ENCODE results near the gene SH3PXD2A. TPM values are rescaled to one million over a fixed set of nuclear protein-coding genes. Genes with fewer than 3 reads are reported as not detected.

SH3PXD2A gene
- total RNA-seq, 1 experiment from 2014 or later: 6.3 TPM

- no peak for DNase-seq
- no peaks in the 10 kb centered on the region; the same call in 1 of the 2 replicates for H3K36me3 ChIP-seq (ENCODE audit: control insufficient read depth, insufficient read depth, low read length)
- no peak overlapping the region for H3K4me3 ChIP-seq (ENCODE audit: low read depth, low read length)
- ChIA-PET POLR2A (no interaction called here), CTCF (no interaction called here)
- H3K27ac Mint-ChIP-seq (ENCODE audit: unreplicated experiment): no peak overlapping the region
- H3K27me3 ChIP-seq (replicated peaks; ENCODE audit: control insufficient read depth, insufficient read depth, low read length): no peaks in the 10 kb centered on the region
- no peak for TF ChIP-seq CTCF (IDR thresholded peaks at IDR 0.05; ENCODE audit: insufficient read depth in 1 of 2, low read depth in 1 of 2, low read length in 1 of 2, severe bottlenecking in 1 of 2, unreplicated experiment in 1 of 2)
- H3K27me3 Mint-ChIP-seq (ENCODE audit: insufficient read depth, unreplicated experiment): no peaks in the 10 kb centered on the region
- peaks cover 26% of the 10 kb centered on the region for H3K4me1 Mint-ChIP-seq (ENCODE audit: low read depth, unreplicated experiment)
- peaks cover 4% of the 10 kb centered on the region for H3K36me3 Mint-ChIP-seq (ENCODE audit: insufficient read depth, unreplicated experiment)
- no peak overlapping the region for H3K4me3 Mint-ChIP-seq (ENCODE audit: unreplicated experiment)
- intact Hi-C loops (cut with micrococcal nuclease; ENCODE audit: unreplicated experiment): no loop called here
- no TSS peak for BruUV-seq (replicated peaks)
- H3K4me1 ChIP-seq: peaks cover 23% of the 10 kb centered on the region
- no peaks in the 10 kb centered on the region for H3K9me3 ChIP-seq
- H3K9me3 Mint-ChIP-seq (ENCODE audit: unreplicated experiment): no peaks in the 10 kb centered on the region
Observed at GRCh38 chr10:103839519-103839871, 15.9 kb downstream of the SH3PXD2A start.

GRCh38 chr10:103838862-103839518, 16.4 kb downstream of the SH3PXD2A start:
- ChIA-PET CTCF (no interaction called here), POLR2A (no interaction called here)
- peaks cover 4% of the 10 kb centered on the region for H3K36me3 Mint-ChIP-seq (ENCODE audit: insufficient read depth, unreplicated experiment)
- BruUV-seq (replicated peaks): no TSS peak
- no peaks in the 10 kb centered on the region; the same call in 1 of the 2 replicates for H3K36me3 ChIP-seq (ENCODE audit: control insufficient read depth, insufficient read depth, low read length)
- DNase-seq: no peak
- no peak for TF ChIP-seq CTCF (IDR thresholded peaks at IDR 0.05; ENCODE audit: insufficient read depth in 1 of 2, low read depth in 1 of 2, low read length in 1 of 2, severe bottlenecking in 1 of 2, unreplicated experiment in 1 of 2)
- H3K4me3 Mint-ChIP-seq (ENCODE audit: unreplicated experiment): no peak overlapping the region
- H3K27me3 Mint-ChIP-seq (ENCODE audit: insufficient read depth, unreplicated experiment): no peaks in the 10 kb centered on the region
- H3K4me3 ChIP-seq (ENCODE audit: low read depth, low read length): no peak overlapping the region
- H3K4me1 Mint-ChIP-seq (ENCODE audit: low read depth, unreplicated experiment): peaks cover 26% of the 10 kb centered on the region
- intact Hi-C loops (cut with micrococcal nuclease; ENCODE audit: unreplicated experiment): no loop called here
- H3K4me1 ChIP-seq: peaks cover 23% of the 10 kb centered on the region
- no peaks in the 10 kb centered on the region for H3K27me3 ChIP-seq (replicated peaks; ENCODE audit: control insufficient read depth, insufficient read depth, low read length)
- no peaks in the 10 kb centered on the region for H3K9me3 ChIP-seq
- no peaks in the 10 kb centered on the region for H3K9me3 Mint-ChIP-seq (ENCODE audit: unreplicated experiment)
- H3K27ac Mint-ChIP-seq (ENCODE audit: unreplicated experiment): no peak overlapping the region

- no peaks in the 10 kb centered on the region for H3K9me3 Mint-ChIP-seq (ENCODE audit: unreplicated experiment)
- H3K4me1 ChIP-seq: peaks cover 23% of the 10 kb centered on the region
- TF ChIP-seq CTCF (IDR thresholded peaks at IDR 0.05; ENCODE audit: insufficient read depth in 1 of 2, low read depth in 1 of 2, low read length in 1 of 2, severe bottlenecking in 1 of 2, unreplicated experiment in 1 of 2): no peak
- no peaks in the 10 kb centered on the region for H3K36me3 ChIP-seq (ENCODE audit: control insufficient read depth, insufficient read depth, low read length)
- H3K4me1 Mint-ChIP-seq (ENCODE audit: low read depth, unreplicated experiment): peaks cover 26% of the 10 kb centered on the region
- intact Hi-C loops (cut with micrococcal nuclease; ENCODE audit: unreplicated experiment): no loop called here
- no peak overlapping the region for H3K4me3 Mint-ChIP-seq (ENCODE audit: unreplicated experiment)
- no peak overlapping the region for H3K4me3 ChIP-seq (ENCODE audit: low read depth, low read length)
- no peaks in the 10 kb centered on the region for H3K27me3 Mint-ChIP-seq (ENCODE audit: insufficient read depth, unreplicated experiment)
- ChIA-PET CTCF (interaction anchor here (0.6 to 1.4 kb wide), 3 partner anchors 23 to 125 kb away, joined by 4 to 5 read pairs (median 4); no protein-coding TSS in a partner anchor), POLR2A (interaction anchor here (1.2 kb wide), 1 partner anchor 44 kb away, joined by 4 read pairs; no protein-coding TSS in a partner anchor)
- no peaks in the 10 kb centered on the region for H3K9me3 ChIP-seq
- peaks cover 4% of the 10 kb centered on the region for H3K36me3 Mint-ChIP-seq (ENCODE audit: insufficient read depth, unreplicated experiment)
- DNase-seq: no peak
- BruUV-seq (replicated peaks): no TSS peak
- H3K27me3 ChIP-seq (replicated peaks; ENCODE audit: control insufficient read depth, insufficient read depth, low read length): no peaks in the 10 kb centered on the region
- no peak overlapping the region for H3K27ac Mint-ChIP-seq (ENCODE audit: unreplicated experiment)
Observed at GRCh38 chr10:103838070-103838395, 17.3 kb downstream of the SH3PXD2A start.

Data from Caco-2 (cell line).